Measurements from ENCODE around the gene EIF2AK3.
"Not testable (repeated sequence)": the region's sequence is repeated elsewhere in the genome, so short reads cannot be mapped to it uniquely, and the experiment has no call there.

Gene EIF2AK3

DNA sequence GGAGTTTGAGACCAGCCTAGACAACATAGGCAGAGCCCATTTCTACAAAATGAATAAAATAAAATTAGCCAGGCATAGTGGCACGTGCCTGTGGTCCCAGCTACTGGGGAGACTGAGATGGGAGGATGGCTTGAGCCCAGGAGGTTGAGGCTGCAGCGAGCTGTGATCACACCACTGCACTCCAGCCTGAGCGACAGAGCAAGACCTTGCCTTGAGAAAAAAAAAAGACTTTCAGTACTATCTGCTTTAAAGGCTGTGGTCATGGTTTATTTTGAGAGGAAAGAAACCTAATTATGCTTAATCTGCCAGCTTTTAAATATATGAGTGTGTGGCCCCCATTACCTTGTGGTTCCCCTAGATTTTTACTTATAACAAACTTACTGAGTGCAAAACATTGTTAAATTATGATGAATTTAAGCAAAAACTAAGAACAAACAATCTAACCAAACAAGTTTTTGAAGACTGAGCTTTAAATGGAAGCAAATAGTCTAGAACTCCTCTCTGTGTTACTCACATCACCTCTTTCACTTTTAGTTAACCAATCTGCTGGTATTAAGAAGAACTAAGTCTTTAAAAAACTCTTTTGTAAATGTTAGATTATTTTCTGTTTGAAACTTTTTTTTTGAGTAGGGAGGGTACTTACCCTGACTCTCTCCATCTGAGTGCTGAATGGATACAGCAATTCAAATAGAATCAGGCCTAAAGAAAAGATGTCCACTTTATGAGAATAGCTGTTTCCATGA lies 65.4 kb downstream of the EIF2AK3 start:
- in situ Hi-C loops (cut with HindIII; ENCODE audit: low sequenced_read_pairs): no loop called here
- TF ChIP-seq, protein P1, sequence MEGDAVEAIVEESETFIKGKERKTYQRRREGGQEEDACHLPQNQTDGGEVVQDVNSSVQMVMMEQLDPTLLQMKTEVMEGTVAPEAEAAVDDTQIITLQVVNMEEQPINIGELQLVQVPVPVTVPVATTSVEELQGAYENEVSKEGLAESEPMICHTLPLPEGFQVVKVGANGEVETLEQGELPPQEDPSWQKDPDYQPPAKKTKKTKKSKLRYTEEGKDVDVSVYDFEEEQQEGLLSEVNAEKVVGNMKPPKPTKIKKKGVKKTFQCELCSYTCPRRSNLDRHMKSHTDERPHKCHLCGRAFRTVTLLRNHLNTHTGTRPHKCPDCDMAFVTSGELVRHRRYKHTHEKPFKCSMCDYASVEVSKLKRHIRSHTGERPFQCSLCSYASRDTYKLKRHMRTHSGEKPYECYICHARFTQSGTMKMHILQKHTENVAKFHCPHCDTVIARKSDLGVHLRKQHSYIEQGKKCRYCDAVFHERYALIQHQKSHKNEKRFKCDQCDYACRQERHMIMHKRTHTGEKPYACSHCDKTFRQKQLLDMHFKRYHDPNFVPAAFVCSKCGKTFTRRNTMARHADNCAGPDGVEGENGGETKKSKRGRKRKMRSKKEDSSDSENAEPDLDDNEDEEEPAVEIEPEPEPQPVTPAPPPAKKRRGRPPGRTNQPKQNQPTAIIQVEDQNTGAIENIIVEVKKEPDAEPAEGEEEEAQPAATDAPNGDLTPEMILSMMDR (IDR thresholded peaks at IDR 0.05; ENCODE audit: low read depth, low read length): no peak
- no peak for DNase-seq (ENCODE audit: low read depth, low spot score)
- H3K4me3 ChIP-seq (ENCODE audit: low read depth, low read length): no peak overlapping the region

DNA sequence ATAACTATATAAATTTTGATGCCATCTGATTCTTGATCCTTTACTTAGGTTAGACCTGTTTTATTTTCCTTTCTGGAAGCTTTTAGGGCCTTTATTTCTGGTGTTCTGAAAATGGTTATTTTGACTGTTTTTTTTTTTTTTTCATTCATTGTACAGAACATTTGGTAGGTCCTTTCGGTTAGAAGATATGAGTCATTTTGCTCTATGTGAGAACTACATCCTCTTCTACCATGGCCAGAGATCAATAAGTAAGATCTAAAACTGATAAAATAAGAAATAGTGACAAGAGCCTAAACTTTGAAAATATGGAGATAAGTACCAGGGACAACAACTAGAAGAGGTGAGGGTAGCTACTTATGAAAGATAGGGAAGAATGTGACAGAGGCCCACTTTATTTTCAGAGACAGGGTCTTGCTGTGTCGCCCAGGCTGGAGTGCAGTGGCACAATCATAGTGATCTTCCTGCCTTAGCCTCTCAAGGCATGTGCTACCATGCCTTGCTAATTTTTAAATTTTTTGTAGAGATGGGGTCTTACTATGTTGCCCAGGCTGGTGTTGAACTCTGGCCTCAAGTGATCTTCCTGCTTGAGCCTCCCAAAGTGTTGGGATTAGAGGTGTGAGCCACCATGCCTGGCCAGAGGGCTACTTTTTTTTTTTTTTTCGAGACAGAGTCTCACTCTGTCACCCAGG lies 66.5 kb downstream of the EIF2AK3 start:
- in situ Hi-C loops (cut with HindIII; ENCODE audit: low sequenced_read_pairs): no loop called here
- DNase-seq (ENCODE audit: low read depth, low spot score): no peak
- no peak overlapping the region for H3K4me3 ChIP-seq (ENCODE audit: low read depth, low read length)
- TF ChIP-seq, protein P1 (IDR thresholded peaks at IDR 0.05; ENCODE audit: low read depth, low read length): no peak

DNA sequence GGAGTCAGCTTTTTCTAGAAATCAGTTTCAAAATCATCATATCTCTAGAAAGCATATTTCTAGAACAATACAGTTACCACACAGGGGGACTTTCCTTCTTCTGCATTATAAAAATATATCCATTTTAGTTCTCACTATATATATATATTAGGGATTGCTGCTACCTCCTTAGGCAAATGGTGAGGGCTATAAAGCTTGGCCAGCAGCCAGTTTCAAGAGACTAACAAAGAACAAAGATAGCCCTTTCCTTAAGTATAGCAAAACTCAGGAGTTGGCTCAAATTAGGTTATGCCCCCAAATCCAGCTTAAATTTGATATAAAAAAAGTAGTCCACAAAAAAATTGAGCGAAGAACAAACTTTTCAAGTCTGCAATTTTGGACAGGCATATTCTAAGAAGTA lies 70.0 kb downstream of the EIF2AK3 start:
- TF ChIP-seq, protein P1 (IDR thresholded peaks at IDR 0.05; ENCODE audit: low read depth, low read length): no peak
- DNase-seq (ENCODE audit: low read depth, low spot score): no peak
- in situ Hi-C loops (cut with HindIII; ENCODE audit: low sequenced_read_pairs): no loop called here
- H3K4me3 ChIP-seq (ENCODE audit: low read depth, low read length): no peak overlapping the region

DNA sequence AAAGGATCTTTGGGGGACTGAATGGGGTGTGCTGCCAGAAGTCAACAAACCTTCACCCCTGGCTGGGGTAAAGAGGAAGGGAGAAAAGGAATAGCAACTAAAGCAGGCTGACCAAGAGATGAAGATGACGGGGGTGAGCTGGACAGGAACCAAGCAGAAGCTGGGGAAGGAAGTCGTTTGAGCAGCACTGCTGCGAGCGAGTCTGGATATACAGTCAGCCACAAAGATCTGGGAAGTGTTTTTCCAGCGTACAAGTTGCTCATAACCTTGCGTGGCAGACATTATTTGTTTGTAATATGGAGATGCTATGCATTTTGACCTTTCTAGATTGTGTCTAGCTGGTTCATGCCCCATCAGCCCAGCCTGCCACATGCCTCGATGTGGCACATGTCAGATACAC lies 71.2 kb downstream of the EIF2AK3 start:
- TF ChIP-seq, protein P1 (IDR thresholded peaks at IDR 0.05; ENCODE audit: low read depth, low read length): no peak
- in situ Hi-C loops (cut with HindIII; ENCODE audit: low sequenced_read_pairs): no loop called here
- DNase-seq (ENCODE audit: low read depth, low spot score): no peak
- H3K4me3 ChIP-seq (ENCODE audit: low read depth, low read length): no peak overlapping the region

DNA sequence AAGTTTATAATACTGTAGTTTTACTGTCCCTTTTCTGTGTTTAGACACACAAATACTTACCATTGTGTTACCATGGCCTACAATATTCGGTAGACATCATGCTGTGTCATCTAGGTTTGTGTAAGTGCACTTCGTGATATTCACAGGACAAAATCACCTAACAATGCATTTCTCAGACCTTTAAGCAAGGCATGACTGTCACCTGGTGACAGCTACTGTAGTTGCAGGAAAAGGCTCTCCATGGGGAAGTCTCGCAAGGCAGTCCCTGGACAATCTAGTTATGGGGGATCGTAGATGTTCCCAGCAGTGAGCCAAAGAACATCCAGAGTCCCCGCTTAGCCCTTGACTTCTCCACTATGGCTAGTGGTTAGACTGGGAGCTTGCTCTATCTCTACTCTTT lies 73.1 kb downstream of the EIF2AK3 start:
- no peak overlapping the region for H3K4me3 ChIP-seq (ENCODE audit: low read depth, low read length)
- no peak for DNase-seq (ENCODE audit: low read depth, low spot score)
- in situ Hi-C loops (cut with HindIII; ENCODE audit: low sequenced_read_pairs): no loop called here
- TF ChIP-seq, protein P1 (IDR thresholded peaks at IDR 0.05; ENCODE audit: low read depth, low read length): no peak

DNA sequence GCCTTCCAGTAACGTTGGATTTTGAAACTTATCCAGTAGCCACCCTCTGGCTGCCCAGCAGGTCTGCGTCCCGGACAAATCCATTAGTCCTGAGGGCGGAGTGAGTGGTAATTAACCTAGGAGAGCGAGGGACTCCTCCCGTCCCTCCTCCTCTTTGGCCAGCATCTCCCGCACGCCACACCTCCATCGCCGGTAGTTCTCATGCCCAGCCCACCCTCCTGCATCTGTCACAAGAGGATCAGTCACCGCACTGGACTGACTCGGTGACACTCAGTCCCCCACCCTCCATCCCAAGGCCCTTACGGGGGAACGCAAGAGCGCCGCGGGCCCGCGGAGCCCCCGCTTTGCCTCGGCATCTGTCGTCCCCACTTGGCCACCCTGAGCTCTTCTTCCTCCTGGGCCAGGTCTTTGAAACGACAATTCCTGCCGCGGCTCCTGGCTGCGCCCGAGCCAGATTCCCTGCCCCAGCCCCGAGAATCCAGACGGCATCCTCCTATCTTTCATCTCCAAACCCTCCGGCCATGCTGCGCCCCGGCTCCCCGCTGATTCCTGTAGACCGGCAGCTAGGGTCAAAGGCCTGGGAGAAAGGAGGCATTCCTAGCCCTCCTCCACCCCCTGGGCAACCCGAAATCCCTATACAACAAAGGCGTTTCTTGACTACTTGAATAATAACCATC lies 77.5 kb downstream of the EIF2AK3 start:
- peak overlapping the region; percentile 16 for H3K4me3 ChIP-seq (ENCODE audit: low read depth, low read length)
- in situ Hi-C loops (cut with HindIII; ENCODE audit: low sequenced_read_pairs): no loop called here
- DNase-seq (ENCODE audit: low read depth, low spot score): no peak
- TF ChIP-seq, protein P1 (IDR thresholded peaks at IDR 0.05; ENCODE audit: low read depth, low read length): no peak

DNA sequence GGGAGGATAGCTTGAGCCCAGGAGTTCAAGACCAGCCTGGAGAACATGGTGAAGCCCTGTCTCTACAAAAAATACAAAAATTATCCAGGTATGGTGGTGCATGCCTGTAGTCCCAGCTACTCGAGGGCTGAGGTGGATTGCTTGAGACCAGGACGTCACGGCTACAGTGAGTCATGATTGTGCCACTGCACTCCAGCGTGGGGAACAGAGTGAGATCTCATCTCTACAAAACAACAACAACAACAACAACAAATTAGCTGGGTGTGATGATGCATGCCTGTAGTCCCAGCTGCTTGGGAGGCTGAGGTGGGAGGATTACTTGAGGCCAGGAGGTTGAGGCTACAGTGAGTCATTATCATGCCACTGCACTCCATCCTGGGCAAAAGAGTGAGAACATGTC lies 81.0 kb downstream of the EIF2AK3 start:
- in situ Hi-C loops (cut with HindIII; ENCODE audit: low sequenced_read_pairs); H3K4me3 ChIP-seq (ENCODE audit: low read depth, low read length): not testable (repeated sequence)

More for the DNA sequence above, 81.0 kb downstream of the EIF2AK3 start:
- not testable (repeated sequence) for DNase-seq (ENCODE audit: low read depth, low spot score)

Data from astrocyte of the spinal cord (primary cell).